ENCODE measurements around the gene NR1H3.
"Not testable (repeated sequence)": the region's sequence is repeated elsewhere in the genome, so short reads cannot be mapped to it uniquely, and the experiment has no call there.

The NR1H3 gene

DNA sequence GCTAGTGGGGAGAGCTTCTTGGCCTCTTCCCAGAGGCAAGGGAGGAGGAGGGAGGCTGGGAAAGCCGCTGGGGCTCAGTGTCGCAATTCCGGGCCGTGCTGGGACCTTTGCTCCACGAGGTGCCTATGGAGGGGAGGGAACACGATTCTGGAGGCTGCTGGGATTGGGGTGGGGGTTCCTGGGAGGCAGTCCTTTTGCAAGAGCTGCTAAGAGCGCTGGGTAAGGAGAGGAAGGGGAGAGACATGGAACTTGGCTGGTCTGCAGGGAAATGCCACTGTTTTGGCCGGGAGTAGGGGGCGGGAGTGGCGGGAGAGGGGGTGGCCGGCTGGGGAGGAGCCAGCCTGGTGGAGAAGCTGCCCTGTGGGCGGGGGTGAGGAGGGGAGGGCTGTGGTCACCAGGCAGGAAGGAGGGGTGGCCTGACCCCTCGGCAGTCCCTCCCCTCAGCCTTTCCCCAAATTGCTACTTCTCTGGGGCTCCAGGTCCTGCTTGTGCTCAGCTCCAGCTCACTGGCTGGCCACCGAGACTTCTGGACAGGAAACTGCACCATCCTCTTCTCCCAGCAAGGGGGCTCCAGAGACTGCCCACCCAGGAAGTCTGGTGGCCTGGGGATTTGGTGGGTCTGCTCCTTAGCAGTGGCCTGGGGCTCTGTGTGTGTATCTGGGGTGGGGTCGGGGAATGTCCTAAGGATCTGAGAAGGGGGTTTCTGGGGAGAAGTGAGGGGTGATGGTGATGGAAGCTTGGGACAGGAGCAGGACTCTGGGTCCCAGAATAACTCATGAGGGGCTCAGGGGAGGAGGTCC, at the start of gene NR1H3:
Gene NR1H3 (plus strand): TSS at position 480 of the 800 bp plus-strand sequence. CDS start 1,221 bp downstream, outside the sequence.
- DNase-seq (ENCODE audit: low read depth in 2 of 3, low spot score in 1 of 3): no peak

- not testable (repeated sequence) for DNase-seq (ENCODE audit: low read depth in 2 of 3, low spot score in 1 of 3)
Observed at GRCh38 chr11:47208008-47208552, 49.7 kb upstream of the NR1H3 start.

- no peak for DNase-seq (ENCODE audit: low read depth in 2 of 3, low spot score in 1 of 3)
Observed at GRCh38 chr11:47208628-47209027, 49.2 kb upstream of the NR1H3 start.

GRCh38 chr11:47212938-47213337, 44.9 kb upstream of the NR1H3 start:
- no peak for DNase-seq (ENCODE audit: low read depth in 2 of 3, low spot score in 1 of 3)

GRCh38 chr11:47213950-47214565, 43.7 kb upstream of the NR1H3 start:
- DNase-seq (ENCODE audit: low read depth in 2 of 3, low spot score in 1 of 3): peak; percentile 74 to 85 (median 81)

GRCh38 chr11:47215366-47215910, 42.4 kb upstream of the NR1H3 start:
- DNase-seq (ENCODE audit: low read depth in 2 of 3, low spot score in 1 of 3): no peak

GRCh38 chr11:47216121-47216798, 41.5 kb upstream of the NR1H3 start:
- peak; percentile 54 to 65 (median 58) for DNase-seq (ENCODE audit: low read depth in 2 of 3, low spot score in 1 of 3)

GRCh38 chr11:47220401-47220821, 37.4 kb upstream of the NR1H3 start:
- no peak for DNase-seq (ENCODE audit: low read depth in 2 of 3, low spot score in 1 of 3)

- DNase-seq (ENCODE audit: low read depth in 2 of 3, low spot score in 1 of 3): no peak
Observed at GRCh38 chr11:47222696-47223095, 35.1 kb upstream of the NR1H3 start.

- DNase-seq (ENCODE audit: low read depth in 2 of 3, low spot score in 1 of 3): no peak
Observed at GRCh38 chr11:47225552-47226400, 32.0 kb upstream of the NR1H3 start.

DNA sequence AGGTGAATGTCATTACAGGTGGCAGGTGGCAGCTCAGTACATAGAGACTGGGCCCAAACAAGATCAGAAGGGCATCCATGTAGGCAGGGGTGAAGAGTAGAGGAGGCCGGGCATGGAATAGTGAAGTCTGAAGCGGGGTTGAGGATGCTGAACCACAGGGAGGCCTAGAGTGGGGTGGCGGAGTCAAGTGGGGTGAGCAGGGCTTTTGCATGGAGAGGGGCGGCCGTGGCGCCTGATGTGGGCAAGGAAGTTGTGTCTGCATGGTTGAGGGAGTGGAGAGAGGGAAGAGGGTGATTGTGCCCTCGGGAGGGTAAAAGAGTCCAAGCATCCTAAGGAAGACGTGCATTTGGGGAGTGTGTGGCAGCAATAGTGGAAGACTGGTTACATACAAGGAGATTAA, 28.6 kb upstream of the NR1H3 start:
- no peak for DNase-seq (ENCODE audit: low read depth in 2 of 3, low spot score in 1 of 3)

- DNase-seq (ENCODE audit: low read depth in 2 of 3, low spot score in 1 of 3): no peak
Observed at GRCh38 chr11:47233051-47233450, 24.7 kb upstream of the NR1H3 start.

GRCh38 chr11:47233989-47234668, 23.7 kb upstream of the NR1H3 start:
- DNase-seq (ENCODE audit: low read depth in 2 of 3, low spot score in 1 of 3): no peak

GRCh38 chr11:47234669-47235100, 23.1 kb upstream of the NR1H3 start:
- no peak for DNase-seq (ENCODE audit: low read depth in 2 of 3, low spot score in 1 of 3)

GRCh38 chr11:47235163-47235562, 22.6 kb upstream of the NR1H3 start:
- DNase-seq (ENCODE audit: low read depth in 2 of 3, low spot score in 1 of 3): no peak

DNA sequence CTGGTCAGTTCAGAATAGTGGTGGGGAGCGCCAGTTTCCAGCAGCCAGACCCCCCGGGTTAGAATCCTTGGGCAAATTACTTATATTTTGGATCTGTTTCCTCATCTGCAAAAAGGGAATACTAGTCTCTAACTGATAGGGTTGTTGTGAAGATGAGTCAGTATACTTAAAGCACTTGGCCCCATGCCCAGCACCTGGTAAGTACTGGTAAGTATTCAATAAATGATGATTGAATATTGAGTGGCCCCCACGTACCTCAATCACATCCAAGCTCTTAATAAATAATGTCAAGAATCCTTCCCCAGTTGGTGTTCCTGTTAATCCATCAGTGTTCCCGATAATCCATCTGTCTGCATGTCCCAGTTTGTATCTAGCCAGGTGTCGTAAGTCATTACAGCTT, 21.3 kb upstream of the NR1H3 start:
- DNase-seq (ENCODE audit: low read depth in 2 of 3, low spot score in 1 of 3): no peak

DNA sequence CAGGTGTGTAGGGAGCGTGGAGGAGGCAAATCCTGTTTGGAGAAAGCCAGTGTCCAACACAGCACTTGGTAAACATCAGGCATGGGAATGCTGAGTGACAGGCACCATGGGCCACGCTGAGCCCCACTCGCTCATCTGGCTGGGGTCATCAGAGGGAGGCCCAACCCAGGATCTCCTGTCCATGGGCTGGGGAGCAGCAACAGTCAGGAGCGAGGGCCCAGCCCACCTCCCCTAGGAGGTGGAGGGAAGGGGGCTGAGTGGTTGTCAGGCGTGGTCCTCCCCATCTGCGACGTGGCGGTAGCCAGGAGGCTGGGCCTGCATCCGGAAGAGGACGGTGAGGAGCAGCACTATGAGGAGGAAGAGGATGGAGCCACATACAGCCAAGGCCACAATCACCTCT, 17.9 kb upstream of the NR1H3 start:
- no peak for DNase-seq (ENCODE audit: low read depth in 2 of 3, low spot score in 1 of 3)

- DNase-seq (ENCODE audit: low read depth in 2 of 3, low spot score in 1 of 3): no peak
Observed at GRCh38 chr11:47241841-47242301, 15.9 kb upstream of the NR1H3 start.

- DNase-seq (ENCODE audit: low read depth in 2 of 3, low spot score in 1 of 3): no peak
Observed at GRCh38 chr11:47242596-47243192, 15.1 kb upstream of the NR1H3 start.
